OCI-LY7 (cell line): Measurements from ENCODE around the gene EIF4G2. TPM values are rescaled to one million over a fixed set of nuclear protein-coding genes. Genes with fewer than 3 reads are reported as not detected.

Source experiments
- BruUV-seq: library from RNA; stranded (reverse); fragments of 400-500 nt; replicated peaks from 2 replicates; lab custom pipeline; 2021; lab: Mats Ljungman, UMichigan
- CTCF ChIA-PET: fragments of 300-600 bp; sonication (Branson Sonifier 250); formaldehyde crosslinking; loops from one replicate; lab custom pipeline; 2022; ENCODE audit warnings: antibody characterized with exemption; ENCODE audit not compliant: unreplicated experiment; lab: Charles Lee
- POLR2A ChIA-PET: fragments of 300-600 bp; sonication (Branson Sonifier 250); formaldehyde crosslinking; loops from one replicate; lab custom pipeline; 2022; ENCODE audit warnings: antibody characterized with exemption; lab: Charles Lee
- DNase-seq: peaks from one replicate; pipeline ENCODE4 v3.0.0-alpha.2; 2015; ENCODE audit warnings: low spot score
- H2AFZ ChIP-seq: fragments of 200-600 bp; sonication (generic), shearing (Covaris generic); 2 replicates; pipeline ENCODE4 v1.6.1; 2014; ENCODE audit warnings: mild to moderate bottlenecking, antibody characterized with exemption, low read length, moderate library complexity
- H3K27ac ChIP-seq: fragments of 200-600 bp; sonication (generic); 2 replicates; pipeline ENCODE4 v1.5.1; 2014; ENCODE audit warnings: mixed run types, low read depth, mild to moderate bottlenecking, moderate library complexity, low read length, inconsistent platforms; ENCODE audit not compliant: poor library complexity, severe bottlenecking
- H3K36me3 ChIP-seq: fragments of 200-600 bp; sonication (generic); 2 replicates; pipeline ENCODE4 v1.6.1; 2014; ENCODE audit warnings: mild to moderate bottlenecking, antibody characterized with exemption, low read length, moderate library complexity, mixed read lengths; ENCODE audit not compliant: insufficient read depth
- H3K4me1 ChIP-seq: fragments of 200-600 bp; sonication (generic); 2 replicates; pipeline ENCODE4 v1.5.1; 2014; ENCODE audit warnings: mild to moderate bottlenecking, low read length; ENCODE audit not compliant: insufficient read depth, poor library complexity, severe bottlenecking
- H3K4me2 ChIP-seq: fragments of 200-600 bp; sonication (generic); 2 replicates; pipeline ENCODE4 v1.6.1; 2014; ENCODE audit warnings: mild to moderate bottlenecking, low read length
- H3K4me3 ChIP-seq: fragments of 200-600 bp; sonication (generic); 2 replicates; pipeline ENCODE4 v1.5.1; 2014; ENCODE audit warnings: mild to moderate bottlenecking, low read depth, low read length; ENCODE audit not compliant: poor library complexity, severe bottlenecking
- H3K79me2 ChIP-seq: fragments of 200-600 bp; sonication (generic); 2 replicates; pipeline ENCODE4 v1.6.1; 2016; ENCODE audit warnings: low read depth, mild to moderate bottlenecking, low read length, moderate library complexity, mixed read lengths; ENCODE audit not compliant: insufficient read depth
- H3K9me2 ChIP-seq: fragments of 200-600 bp; sonication (generic); 2 replicates; pipeline ENCODE4 v1.6.1; 2016; ENCODE audit warnings: mild to moderate bottlenecking, low read length, mixed read lengths; ENCODE audit not compliant: insufficient read depth
- H3K9me3 ChIP-seq: fragments of 200-600 bp; sonication (generic); 2 replicates; pipeline ENCODE4 v1.6.1; 2014; ENCODE audit warnings: mild to moderate bottlenecking, mixed run types, low read length, mixed read lengths
- H4K20me1 ChIP-seq: fragments of 200-600 bp; sonication (generic); 2 replicates; pipeline ENCODE4 v1.6.1; 2014; ENCODE audit warnings: mild to moderate bottlenecking, antibody characterized with exemption, low read length, moderate library complexity, mixed read lengths; ENCODE audit not compliant: insufficient read depth
- EZH2phosphoT487 ChIP-seq: fragments of 200-600 bp; sonication (generic); IDR thresholded peaks from 2 replicates; pipeline ENCODE4 v1.6.1; 2018; ENCODE audit warnings: low read depth, borderline replicate concordance, mild to moderate bottlenecking, mixed run types, antibody characterized with exemption, low read length, moderate library complexity, mixed read lengths
- intact Hi-C: fragments of 100-400 bp; cut with micrococcal nuclease; formaldehyde crosslinking; loops from one replicate; pipeline ENCODE4 v1.10.0; 2022; ENCODE audit not compliant: unreplicated experiment
- total RNA-seq, 2 experiments: library from RNA; depleted of rRNA in 1 of 2; stranded (reverse); fragments of >200 nt in 1 of 2; shearing (Covaris generic) in 1 of 2; gene quantifications; 2 replicates each; pipeline ENCODE4 v1.2.3, GENCODE V29; 2014 to 2022
- TF ChIP-seq, protein P1 (sequence below): fragments of 200-600 bp; sonication (generic); conservative IDR thresholded peaks from 2 replicates; pipeline ENCODE4 v1.5.1; 2014; ENCODE audit warnings: mild to moderate bottlenecking, antibody characterized with exemption, low read length, moderate library complexity, mixed read lengths

The EIF4G2 gene
- total RNA-seq, 2 experiments from 2014 or later: 317 to 502 TPM

DNA sequence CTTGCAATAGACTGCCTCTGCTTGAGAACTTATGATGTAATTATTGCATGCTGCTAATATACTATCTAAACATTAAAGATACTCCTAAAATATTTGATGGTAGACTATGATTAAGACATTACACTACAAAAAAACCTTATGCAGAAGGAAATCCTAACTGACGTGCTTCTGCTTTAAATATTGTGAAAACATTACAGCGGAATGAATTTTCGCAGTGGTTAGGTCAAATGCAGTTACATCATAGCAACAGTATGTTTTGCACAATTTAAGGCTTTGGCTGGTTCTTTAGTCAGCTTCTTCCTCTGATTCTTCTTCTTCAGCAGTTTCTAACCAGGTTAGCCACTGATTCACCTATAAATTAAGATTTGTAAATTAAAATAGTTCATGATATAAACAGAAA is 11.2 kb downstream of the EIF4G2 start:
- TF ChIP-seq, protein P1, sequence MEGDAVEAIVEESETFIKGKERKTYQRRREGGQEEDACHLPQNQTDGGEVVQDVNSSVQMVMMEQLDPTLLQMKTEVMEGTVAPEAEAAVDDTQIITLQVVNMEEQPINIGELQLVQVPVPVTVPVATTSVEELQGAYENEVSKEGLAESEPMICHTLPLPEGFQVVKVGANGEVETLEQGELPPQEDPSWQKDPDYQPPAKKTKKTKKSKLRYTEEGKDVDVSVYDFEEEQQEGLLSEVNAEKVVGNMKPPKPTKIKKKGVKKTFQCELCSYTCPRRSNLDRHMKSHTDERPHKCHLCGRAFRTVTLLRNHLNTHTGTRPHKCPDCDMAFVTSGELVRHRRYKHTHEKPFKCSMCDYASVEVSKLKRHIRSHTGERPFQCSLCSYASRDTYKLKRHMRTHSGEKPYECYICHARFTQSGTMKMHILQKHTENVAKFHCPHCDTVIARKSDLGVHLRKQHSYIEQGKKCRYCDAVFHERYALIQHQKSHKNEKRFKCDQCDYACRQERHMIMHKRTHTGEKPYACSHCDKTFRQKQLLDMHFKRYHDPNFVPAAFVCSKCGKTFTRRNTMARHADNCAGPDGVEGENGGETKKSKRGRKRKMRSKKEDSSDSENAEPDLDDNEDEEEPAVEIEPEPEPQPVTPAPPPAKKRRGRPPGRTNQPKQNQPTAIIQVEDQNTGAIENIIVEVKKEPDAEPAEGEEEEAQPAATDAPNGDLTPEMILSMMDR: no peak
- no peak for TF ChIP-seq EZH2phosphoT487
- Histone ChIP-seq H3K79me2 (peaks cover 5% of the 10 kb centered on the region; the same call in 1 of the 2 replicates), H3K27ac (no peak overlapping the region), H3K36me3 (peaks cover 79% of the 10 kb centered on the region), H3K4me2 (no peak overlapping the region), H2AFZ (no peak overlapping the region), H3K9me2 (no peaks in the 10 kb centered on the region), H3K9me3 (no peaks in the 10 kb centered on the region), H3K4me3 (no peak overlapping the region), H4K20me1 (peaks cover 14% of the 10 kb centered on the region; the same call in 1 of the 2 replicates), H3K4me1 (no peaks in the 10 kb centered on the region)
- no peak for DNase-seq
- CTCF ChIA-PET: no interaction called here
- POLR2A ChIA-PET: interaction anchor here (2.8 kb wide), 1 partner anchor 11 kb away, joined by 11 read pairs; the partner anchor contains the start of gene EIF4G2
- intact Hi-C loops: no loop called here
- BruUV-seq: no TSS peak

DNA sequence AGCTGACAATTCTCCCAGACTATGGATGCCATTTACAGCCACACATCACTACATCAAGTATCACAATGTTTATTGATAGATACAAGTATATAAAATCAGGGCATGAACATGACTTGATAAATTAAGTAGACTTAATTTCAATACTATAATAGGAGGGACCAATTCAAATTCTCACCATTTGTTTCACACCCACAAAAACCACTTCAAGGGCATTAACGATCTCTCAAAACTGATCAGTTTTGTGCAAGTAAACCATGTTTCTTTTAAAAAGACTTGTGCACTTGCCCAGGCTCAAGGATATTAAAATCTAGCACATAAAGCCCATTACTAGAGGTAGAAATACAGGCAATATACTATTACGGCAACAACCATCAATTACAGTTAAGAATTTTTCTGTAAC is 11.7 kb downstream of the EIF4G2 start:
- TSS peak; percentile 46 for BruUV-seq
- H3K4me1 ChIP-seq: no peaks in the 10 kb centered on the region
- POLR2A ChIA-PET: interaction anchor here (2.8 kb wide), 1 partner anchor 12 kb away, joined by 11 read pairs; the partner anchor contains the start of gene EIF4G2

DNA sequence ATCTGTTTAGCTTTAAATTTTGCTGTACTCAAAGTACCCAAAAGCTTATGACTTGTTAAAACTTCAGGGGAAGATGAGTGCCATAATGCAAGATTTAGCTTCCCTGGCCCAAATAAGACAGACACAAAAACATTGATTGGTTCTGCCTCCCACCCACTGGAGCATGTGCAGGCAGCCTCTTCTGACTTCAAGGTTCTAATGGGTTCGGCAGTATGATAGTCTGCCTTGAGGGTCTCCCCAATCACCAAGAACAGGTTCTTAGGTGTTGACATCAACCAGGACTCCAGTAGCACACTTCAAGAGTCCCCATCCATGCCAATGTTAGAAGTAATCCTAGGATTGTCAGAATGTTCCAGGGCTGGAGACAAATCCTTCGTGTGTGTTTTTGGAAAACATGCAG is 12.5 kb downstream of the EIF4G2 start:
- POLR2A ChIA-PET: interaction anchor here (0.6 to 2.8 kb wide), 3 partner anchors 8 to 13 kb away, joined by 3 to 11 read pairs (median 3); partner anchors contain the start of gene EIF4G2
- Histone ChIP-seq H2AFZ (no peak overlapping the region), H3K4me1 (no peaks in the 10 kb centered on the region), H3K79me2 (no peaks in the 10 kb centered on the region; the same call in 1 of the 2 replicates), H3K27ac (no peak overlapping the region), H4K20me1 (peaks cover 9% of the 10 kb centered on the region; the same call in 1 of the 2 replicates), H3K36me3 (peaks cover 65% of the 10 kb centered on the region), H3K9me2 (no peaks in the 10 kb centered on the region), H3K4me2 (no peak overlapping the region), H3K9me3 (no peaks in the 10 kb centered on the region), H3K4me3 (no peak overlapping the region)
- intact Hi-C loops: no loop called here
- no TSS peak for BruUV-seq
- CTCF ChIA-PET: no interaction called here
- TF ChIP-seq, protein P1: no peak
- no peak for TF ChIP-seq EZH2phosphoT487
- DNase-seq: no peak

More for the DNA sequence above, 11.7 kb downstream of the EIF4G2 start:
- no peak overlapping the region for H3K4me3 ChIP-seq
- peaks cover 73% of the 10 kb centered on the region for H3K36me3 ChIP-seq
- H3K9me2 ChIP-seq: no peaks in the 10 kb centered on the region
- H4K20me1 ChIP-seq: peaks cover 14% of the 10 kb centered on the region; the same call in 1 of the 2 replicates
- H2AFZ ChIP-seq: no peak overlapping the region
- CTCF ChIA-PET: no interaction called here
- H3K79me2 ChIP-seq: peaks cover 5% of the 10 kb centered on the region; the same call in 1 of the 2 replicates
- intact Hi-C loops: no loop called here
- H3K4me2 ChIP-seq: no peak overlapping the region
- TF ChIP-seq, protein P1: no peak
- no peak for TF ChIP-seq EZH2phosphoT487
- no peak for DNase-seq
- no peaks in the 10 kb centered on the region for H3K9me3 ChIP-seq
- H3K27ac ChIP-seq: no peak overlapping the region
